HL-60/S4 treated with retinoic acid at 250 ng/mL for 4 days and 3 days (cell line): ENCODE measurements around the gene MAP4K1.

Source experiments
- in situ Hi-C: fragments of 300-500 bp; cut with MboI; formaldehyde crosslinking; loops from 2 replicates; pipeline ENCODE4 v1.7.0; 2022; ENCODE audit warnings: low sequenced_read_pairs

The MAP4K1 gene

GRCh38 chr19:38617764-38618589 is at the start of gene MAP4K1:
TSS of gene MAP4K1 (minus strand) at chr19:38617953. CDS start at chr19:38617895, 58 bp downstream.
- in situ Hi-C loops: no loop called here

GRCh38 chr19:38666663-38667511 is 49.1 kb upstream of the MAP4K1 start:
- in situ Hi-C loops: no loop called here

- in situ Hi-C loops: no loop called here
Observed at GRCh38 chr19:38665950-38666662, 48.4 kb upstream of the MAP4K1 start.

- in situ Hi-C loops: no loop called here
Observed at GRCh38 chr19:38665219-38665931, 47.6 kb upstream of the MAP4K1 start.

- in situ Hi-C loops: no loop called here
Observed at GRCh38 chr19:38664503-38665211, 46.9 kb upstream of the MAP4K1 start.

GRCh38 chr19:38663957-38664502 is 46.3 kb upstream of the MAP4K1 start:
- in situ Hi-C loops: no loop called here

GRCh38 chr19:38663156-38663651 is 45.5 kb upstream of the MAP4K1 start:
- in situ Hi-C loops: no loop called here

GRCh38 chr19:38662537-38663155 is 44.9 kb upstream of the MAP4K1 start:
- in situ Hi-C loops: no loop called here

- in situ Hi-C loops: no loop called here
Observed at GRCh38 chr19:38661996-38662395, 44.2 kb upstream of the MAP4K1 start.

- in situ Hi-C loops: no loop called here
Observed at GRCh38 chr19:38661136-38661535, 43.4 kb upstream of the MAP4K1 start.

GRCh38 chr19:38660724-38661123 is 43.0 kb upstream of the MAP4K1 start:
- in situ Hi-C loops: no loop called here

GRCh38 chr19:38658462-38659306 is 40.9 kb upstream of the MAP4K1 start:
- in situ Hi-C loops: no loop called here

GRCh38 chr19:38657633-38658222 is 40.0 kb upstream of the MAP4K1 start:
- in situ Hi-C loops: no loop called here

- in situ Hi-C loops: no loop called here
Observed at GRCh38 chr19:38656171-38656981, 38.6 kb upstream of the MAP4K1 start.

GRCh38 chr19:38655148-38655824 is 37.5 kb upstream of the MAP4K1 start:
- in situ Hi-C loops: no loop called here

GRCh38 chr19:38654628-38655055 is 36.9 kb upstream of the MAP4K1 start:
- in situ Hi-C loops: no loop called here
